PC-3 (cell line): Measurements from ENCODE around the gene XPC.

Experiments
- EZH2 ChIP-seq: fragments of 300-600 bp; sonication (generic); IDR thresholded peaks from one replicate; pipeline ENCODE4 v1.6.1; 2017; ENCODE audit warnings: antibody characterized with exemption, mild to moderate bottlenecking, low read length; ENCODE audit not compliant: unreplicated experiment
- EZH2phosphoT487 ChIP-seq: fragments of 300-600 bp; sonication (generic); IDR thresholded peaks from 2 replicates; pipeline ENCODE4 v1.6.1; 2018; ENCODE audit warnings: mild to moderate bottlenecking, antibody characterized with exemption, low read length, borderline replicate concordance
- TF ChIP-seq, protein P1 (sequence below): fragments of 300-600 bp; sonication (generic); conservative IDR thresholded peaks from 2 replicates; pipeline ENCODE4 v1.5.1; 2017; ENCODE audit warnings: antibody characterized with exemption, low read depth, mild to moderate bottlenecking, low read length

- TF ChIP-seq, protein P1, sequence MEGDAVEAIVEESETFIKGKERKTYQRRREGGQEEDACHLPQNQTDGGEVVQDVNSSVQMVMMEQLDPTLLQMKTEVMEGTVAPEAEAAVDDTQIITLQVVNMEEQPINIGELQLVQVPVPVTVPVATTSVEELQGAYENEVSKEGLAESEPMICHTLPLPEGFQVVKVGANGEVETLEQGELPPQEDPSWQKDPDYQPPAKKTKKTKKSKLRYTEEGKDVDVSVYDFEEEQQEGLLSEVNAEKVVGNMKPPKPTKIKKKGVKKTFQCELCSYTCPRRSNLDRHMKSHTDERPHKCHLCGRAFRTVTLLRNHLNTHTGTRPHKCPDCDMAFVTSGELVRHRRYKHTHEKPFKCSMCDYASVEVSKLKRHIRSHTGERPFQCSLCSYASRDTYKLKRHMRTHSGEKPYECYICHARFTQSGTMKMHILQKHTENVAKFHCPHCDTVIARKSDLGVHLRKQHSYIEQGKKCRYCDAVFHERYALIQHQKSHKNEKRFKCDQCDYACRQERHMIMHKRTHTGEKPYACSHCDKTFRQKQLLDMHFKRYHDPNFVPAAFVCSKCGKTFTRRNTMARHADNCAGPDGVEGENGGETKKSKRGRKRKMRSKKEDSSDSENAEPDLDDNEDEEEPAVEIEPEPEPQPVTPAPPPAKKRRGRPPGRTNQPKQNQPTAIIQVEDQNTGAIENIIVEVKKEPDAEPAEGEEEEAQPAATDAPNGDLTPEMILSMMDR: no peak
- TF ChIP-seq EZH2 (no peak), EZH2phosphoT487 (no peak)
Measured at GRCh38 chr3:14223595-14223994, 45.2 kb upstream of the XPC start.
